GM12801 (cell line): ENCODE measurements around the gene CADPS.

Experiments used
- CTCF ChIP-seq: IDR thresholded peaks from one replicate; pipeline ENCODE4 v1.5.1; 2011; ENCODE audit warnings: control low read depth; ENCODE audit not compliant: insufficient read length; ENCODE audit errors: extremely low read depth

Gene CADPS

DNA sequence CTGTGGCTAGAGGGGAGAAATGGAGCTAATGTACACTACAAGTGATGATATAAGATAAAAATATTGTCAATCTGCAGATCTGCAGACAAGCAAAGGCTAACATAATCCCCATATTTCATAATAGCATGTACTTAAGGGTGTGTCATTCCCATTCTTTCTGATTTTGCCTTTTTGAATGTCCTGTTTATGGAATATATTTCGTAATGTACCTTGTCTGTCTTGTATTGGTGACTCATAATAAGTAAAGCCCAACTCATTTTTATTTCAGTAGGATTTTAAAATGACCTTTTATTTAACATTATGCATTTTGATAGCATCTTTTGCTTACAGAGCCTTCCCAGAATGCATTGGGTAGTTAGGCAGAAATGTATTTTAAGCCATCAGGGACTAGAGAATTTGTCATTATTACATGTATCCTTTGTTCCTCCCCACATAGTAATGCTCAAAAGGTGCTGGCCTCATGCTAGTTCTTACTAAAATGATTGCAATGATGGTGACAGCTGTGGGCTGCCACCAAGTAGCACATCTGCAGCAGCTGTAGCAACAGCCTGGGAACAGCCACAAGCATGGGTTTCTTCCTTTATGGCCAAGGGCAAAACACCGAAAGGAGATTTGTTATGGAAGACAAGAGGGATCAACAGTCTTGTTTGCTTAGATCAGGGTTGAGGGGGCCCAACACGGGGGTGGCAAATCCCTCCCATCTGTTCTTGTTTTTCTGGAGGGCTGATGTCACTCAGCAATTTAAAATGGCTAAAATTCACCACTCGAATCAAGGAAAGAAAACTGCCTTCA, 188.5 kb downstream of the CADPS start:
- TF ChIP-seq CTCF, result no peak

DNA sequence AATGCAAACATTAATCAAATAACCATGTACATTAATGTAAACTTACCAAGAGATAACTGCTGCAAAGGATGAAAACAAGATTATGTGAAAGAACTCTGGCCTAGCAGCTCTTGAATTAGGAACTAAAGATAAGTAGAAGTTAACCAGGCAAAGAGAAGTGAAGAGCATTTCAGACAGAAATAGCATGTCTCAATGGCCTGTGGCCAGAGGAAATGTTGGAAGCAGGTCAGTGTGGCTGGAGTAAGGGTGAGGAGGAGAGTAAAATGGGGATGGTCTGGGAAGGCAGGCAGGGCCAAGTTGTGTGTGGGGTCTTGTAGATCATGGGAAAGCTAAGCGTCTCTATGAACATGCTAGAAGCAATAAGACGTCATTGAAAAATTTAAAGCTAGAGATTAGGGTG, 192.4 kb downstream of the CADPS start:
- TF ChIP-seq CTCF, result no peak

- TF ChIP-seq CTCF, result no peak
Measured at GRCh38 chr3:62679988-62680387, 195.2 kb downstream of the CADPS start.

DNA sequence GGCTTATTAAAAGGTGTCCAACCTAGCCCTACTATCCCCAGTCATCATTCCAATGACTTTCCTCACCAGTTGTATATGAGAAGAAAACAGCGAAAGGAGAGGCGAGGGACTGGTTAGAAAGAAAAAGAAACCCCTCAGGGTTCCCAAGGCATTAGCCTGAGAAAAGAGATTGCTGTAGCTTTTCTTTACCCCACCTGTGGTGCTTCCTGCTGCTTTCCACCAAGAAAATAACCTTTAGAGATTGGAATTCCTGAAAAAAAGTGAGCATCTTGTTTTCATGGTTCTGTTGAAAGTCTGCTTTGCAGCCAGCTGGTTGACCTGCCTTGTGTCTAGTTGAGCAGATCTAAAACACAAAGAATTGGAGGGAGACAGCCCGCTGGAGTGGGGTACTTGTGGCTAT, 196.4 kb downstream of the CADPS start:
- no peak for TF ChIP-seq CTCF

GRCh38 chr3:62677926-62678325, 197.3 kb downstream of the CADPS start:
- no peak for TF ChIP-seq CTCF

DNA sequence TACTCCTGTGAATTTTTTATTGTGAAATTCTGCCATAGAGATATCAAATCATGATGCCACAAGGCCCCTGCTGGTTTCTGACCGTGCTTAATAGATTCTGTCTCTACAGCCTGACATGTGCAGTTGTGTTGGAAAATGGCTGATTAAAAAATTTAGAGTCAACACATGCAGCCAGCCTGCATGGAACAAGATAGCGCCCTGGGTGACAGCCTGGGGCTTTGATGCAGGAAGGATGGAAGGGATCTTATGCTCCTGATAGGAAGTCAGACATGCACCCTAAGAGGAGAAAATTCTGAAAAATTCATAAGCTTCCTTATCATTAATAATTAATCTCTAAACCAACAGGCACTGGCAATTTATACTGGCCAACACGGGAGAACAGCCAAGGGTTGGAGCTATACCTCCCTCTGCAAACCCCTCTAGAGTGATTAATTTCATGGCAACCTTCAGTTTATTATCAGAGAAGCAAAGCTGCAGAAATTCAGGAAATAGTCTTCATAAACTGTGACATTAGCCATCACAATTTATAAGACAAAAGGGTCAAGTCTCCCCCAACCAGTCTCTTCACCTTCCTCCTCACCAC, 198.4 kb downstream of the CADPS start:
- TF ChIP-seq CTCF, result no peak

DNA sequence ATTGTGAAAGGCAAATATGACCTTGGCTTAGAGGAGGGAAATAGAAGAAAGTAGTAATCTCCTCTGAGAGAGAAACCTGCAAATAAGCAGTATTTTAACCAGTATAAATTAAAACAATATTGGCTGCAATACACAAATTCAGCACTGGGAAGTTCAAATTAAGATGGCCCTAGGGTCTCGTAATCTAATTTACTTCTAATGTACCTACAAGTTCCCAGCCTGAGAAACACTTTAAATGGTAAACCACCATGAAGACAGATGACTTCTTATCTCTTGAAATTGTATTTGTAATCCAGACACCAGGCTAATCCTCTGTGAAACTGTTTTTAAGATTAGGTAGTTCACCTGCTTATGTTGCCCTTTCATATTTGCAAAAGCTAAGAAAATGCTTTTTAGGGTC, 199.7 kb downstream of the CADPS start:
- TF ChIP-seq CTCF, result no peak
